HCT116 (cell line): ENCODE results near the gene GMEB1.

Experiments
- CEBPB ChIP-seq: IDR thresholded peaks from 2 replicates; pipeline ENCODE4 v1.6.1; 2012; ENCODE audit warnings: low read depth
- EZH2 ChIP-seq: fragments of 200-600 bp; sonication (generic); IDR thresholded peaks from 2 replicates; pipeline ENCODE4 v1.6.1; 2017; ENCODE audit warnings: antibody characterized with exemption, mixed run types
- EZH2phosphoT487 ChIP-seq: fragments of 200-600 bp; IDR thresholded peaks from 2 replicates; pipeline ENCODE4 v1.6.1; 2018; ENCODE audit warnings: antibody characterized with exemption, borderline replicate concordance
- POLR2A ChIP-seq: IDR thresholded peaks from 2 replicates; pipeline ENCODE4 v1.7.0; 2011; ENCODE audit warnings: borderline replicate concordance; ENCODE audit not compliant: insufficient read depth, insufficient read length; ENCODE audit errors: extremely low read depth
- POLR2AphosphoS5 ChIP-seq: IDR thresholded peaks from 2 replicates; pipeline ENCODE4 v1.6.1; 2011; ENCODE audit warnings: mild to moderate bottlenecking, low read depth, low read length, moderate library complexity
- RAD21 ChIP-seq: IDR thresholded peaks from 2 replicates; pipeline ENCODE4 v1.6.1; 2012; ENCODE audit warnings: low read depth, mild to moderate bottlenecking
- ZNF274 ChIP-seq: fragments of 200-500 bp; sonication (Bioruptor generic); IDR thresholded peaks from 2 replicates; pipeline ENCODE4 v1.6.1; 2014; ENCODE audit warnings: mild to moderate bottlenecking, low read depth, low read length, inconsistent platforms
- TF ChIP-seq, protein P1 (sequence below): IDR thresholded peaks from 2 replicates; pipeline ENCODE4 v1.6.1; 2012; ENCODE audit warnings: low read depth
- TF ChIP-seq, protein P2 (sequence below), 3 experiments: fragments of 200-600 bp in 1 of 3; sonication (generic) in 1 of 3; IDR thresholded peaks in 2 of 3; conservative IDR thresholded peaks in 1 of 3; 2 replicates each; pipeline ENCODE4 v1.5.1; 2012 to 2017; ENCODE audit warnings: low read depth in 2 of 3, low read length in 2 of 3, antibody characterized with exemption in 1 of 3, borderline replicate concordance in 1 of 3, control low read depth in 1 of 3, mild to moderate bottlenecking in 1 of 3, mixed read lengths in 1 of 3, mixed run types in 1 of 3, moderate library complexity in 1 of 3; ENCODE audit not compliant: insufficient read depth in 1 of 3
- TF ChIP-seq, protein P3 (sequence below): IDR thresholded peaks from 2 replicates; pipeline ENCODE4 v1.6.1; 2012
- TF ChIP-seq, protein P4 (sequence below): IDR thresholded peaks from 2 replicates; pipeline ENCODE4 v1.6.1; 2012
- TF ChIP-seq, protein P5 (sequence below): IDR thresholded peaks from 2 replicates; pipeline ENCODE4 v1.6.1; 2011; ENCODE audit warnings: mild to moderate bottlenecking, low read length, moderate library complexity; ENCODE audit not compliant: insufficient replicate concordance; ENCODE audit errors: extremely low read depth

DNA sequence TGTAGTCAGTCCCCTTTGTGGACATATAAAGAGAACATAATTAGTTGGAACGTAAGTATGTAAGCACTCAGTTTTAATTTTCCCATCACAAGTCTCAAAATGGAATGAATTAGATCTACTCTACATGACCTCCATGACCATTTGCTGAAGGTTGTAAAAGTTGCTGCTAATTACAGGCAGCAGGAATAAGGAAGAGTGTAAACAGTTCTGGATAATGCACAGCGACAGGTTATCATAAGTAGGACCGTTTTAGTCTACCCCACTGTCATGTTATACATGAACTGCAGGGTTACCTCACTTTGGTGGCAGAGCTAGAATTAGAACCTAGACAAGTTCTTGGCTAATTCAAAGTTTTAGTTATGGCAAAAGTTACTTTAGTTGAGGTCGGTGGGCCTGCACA lies 89.8 kb downstream of the GMEB1 start:
- TF ChIP-seq POLR2AphosphoS5 (no peak), ZNF274 (no peak), CEBPB (no peak), POLR2A (no peak), EZH2 (no peak), RAD21 (no peak), EZH2phosphoT487 (no peak)
- TF ChIP-seq, protein P1, sequence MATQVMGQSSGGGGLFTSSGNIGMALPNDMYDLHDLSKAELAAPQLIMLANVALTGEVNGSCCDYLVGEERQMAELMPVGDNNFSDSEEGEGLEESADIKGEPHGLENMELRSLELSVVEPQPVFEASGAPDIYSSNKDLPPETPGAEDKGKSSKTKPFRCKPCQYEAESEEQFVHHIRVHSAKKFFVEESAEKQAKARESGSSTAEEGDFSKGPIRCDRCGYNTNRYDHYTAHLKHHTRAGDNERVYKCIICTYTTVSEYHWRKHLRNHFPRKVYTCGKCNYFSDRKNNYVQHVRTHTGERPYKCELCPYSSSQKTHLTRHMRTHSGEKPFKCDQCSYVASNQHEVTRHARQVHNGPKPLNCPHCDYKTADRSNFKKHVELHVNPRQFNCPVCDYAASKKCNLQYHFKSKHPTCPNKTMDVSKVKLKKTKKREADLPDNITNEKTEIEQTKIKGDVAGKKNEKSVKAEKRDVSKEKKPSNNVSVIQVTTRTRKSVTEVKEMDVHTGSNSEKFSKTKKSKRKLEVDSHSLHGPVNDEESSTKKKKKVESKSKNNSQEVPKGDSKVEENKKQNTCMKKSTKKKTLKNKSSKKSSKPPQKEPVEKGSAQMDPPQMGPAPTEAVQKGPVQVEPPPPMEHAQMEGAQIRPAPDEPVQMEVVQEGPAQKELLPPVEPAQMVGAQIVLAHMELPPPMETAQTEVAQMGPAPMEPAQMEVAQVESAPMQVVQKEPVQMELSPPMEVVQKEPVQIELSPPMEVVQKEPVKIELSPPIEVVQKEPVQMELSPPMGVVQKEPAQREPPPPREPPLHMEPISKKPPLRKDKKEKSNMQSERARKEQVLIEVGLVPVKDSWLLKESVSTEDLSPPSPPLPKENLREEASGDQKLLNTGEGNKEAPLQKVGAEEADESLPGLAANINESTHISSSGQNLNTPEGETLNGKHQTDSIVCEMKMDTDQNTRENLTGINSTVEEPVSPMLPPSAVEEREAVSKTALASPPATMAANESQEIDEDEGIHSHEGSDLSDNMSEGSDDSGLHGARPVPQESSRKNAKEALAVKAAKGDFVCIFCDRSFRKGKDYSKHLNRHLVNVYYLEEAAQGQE = no peak
- TF ChIP-seq, protein P2, sequence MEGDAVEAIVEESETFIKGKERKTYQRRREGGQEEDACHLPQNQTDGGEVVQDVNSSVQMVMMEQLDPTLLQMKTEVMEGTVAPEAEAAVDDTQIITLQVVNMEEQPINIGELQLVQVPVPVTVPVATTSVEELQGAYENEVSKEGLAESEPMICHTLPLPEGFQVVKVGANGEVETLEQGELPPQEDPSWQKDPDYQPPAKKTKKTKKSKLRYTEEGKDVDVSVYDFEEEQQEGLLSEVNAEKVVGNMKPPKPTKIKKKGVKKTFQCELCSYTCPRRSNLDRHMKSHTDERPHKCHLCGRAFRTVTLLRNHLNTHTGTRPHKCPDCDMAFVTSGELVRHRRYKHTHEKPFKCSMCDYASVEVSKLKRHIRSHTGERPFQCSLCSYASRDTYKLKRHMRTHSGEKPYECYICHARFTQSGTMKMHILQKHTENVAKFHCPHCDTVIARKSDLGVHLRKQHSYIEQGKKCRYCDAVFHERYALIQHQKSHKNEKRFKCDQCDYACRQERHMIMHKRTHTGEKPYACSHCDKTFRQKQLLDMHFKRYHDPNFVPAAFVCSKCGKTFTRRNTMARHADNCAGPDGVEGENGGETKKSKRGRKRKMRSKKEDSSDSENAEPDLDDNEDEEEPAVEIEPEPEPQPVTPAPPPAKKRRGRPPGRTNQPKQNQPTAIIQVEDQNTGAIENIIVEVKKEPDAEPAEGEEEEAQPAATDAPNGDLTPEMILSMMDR (IDR thresholded peaks at IDR 0.05 in 2 of 3, conservative IDR thresholded peaks at IDR 0.05 in 1 of 3; ENCODE audit: borderline replicate concordance in 1 of 3, insufficient read depth in 1 of 3, low read depth in 2 of 3, low read length in 2 of 3) = no peak
- TF ChIP-seq, protein P3, sequence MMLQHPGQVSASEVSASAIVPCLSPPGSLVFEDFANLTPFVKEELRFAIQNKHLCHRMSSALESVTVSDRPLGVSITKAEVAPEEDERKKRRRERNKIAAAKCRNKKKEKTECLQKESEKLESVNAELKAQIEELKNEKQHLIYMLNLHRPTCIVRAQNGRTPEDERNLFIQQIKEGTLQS = no peak
- TF ChIP-seq, protein P4, sequence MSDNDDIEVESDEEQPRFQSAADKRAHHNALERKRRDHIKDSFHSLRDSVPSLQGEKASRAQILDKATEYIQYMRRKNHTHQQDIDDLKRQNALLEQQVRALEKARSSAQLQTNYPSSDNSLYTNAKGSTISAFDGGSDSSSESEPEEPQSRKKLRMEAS = no peak
- TF ChIP-seq, protein P5, sequence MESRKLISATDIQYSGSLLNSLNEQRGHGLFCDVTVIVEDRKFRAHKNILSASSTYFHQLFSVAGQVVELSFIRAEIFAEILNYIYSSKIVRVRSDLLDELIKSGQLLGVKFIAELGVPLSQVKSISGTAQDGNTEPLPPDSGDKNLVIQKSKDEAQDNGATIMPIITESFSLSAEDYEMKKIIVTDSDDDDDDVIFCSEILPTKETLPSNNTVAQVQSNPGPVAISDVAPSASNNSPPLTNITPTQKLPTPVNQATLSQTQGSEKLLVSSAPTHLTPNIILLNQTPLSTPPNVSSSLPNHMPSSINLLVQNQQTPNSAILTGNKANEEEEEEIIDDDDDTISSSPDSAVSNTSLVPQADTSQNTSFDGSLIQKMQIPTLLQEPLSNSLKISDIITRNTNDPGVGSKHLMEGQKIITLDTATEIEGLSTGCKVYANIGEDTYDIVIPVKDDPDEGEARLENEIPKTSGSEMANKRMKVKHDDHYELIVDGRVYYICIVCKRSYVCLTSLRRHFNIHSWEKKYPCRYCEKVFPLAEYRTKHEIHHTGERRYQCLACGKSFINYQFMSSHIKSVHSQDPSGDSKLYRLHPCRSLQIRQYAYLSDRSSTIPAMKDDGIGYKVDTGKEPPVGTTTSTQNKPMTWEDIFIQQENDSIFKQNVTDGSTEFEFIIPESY = no peak
